ENCODE measurements around the gene ADORA2B.
"Not testable (repeated sequence)": the region's sequence is repeated elsewhere in the genome, so short reads cannot be mapped to it uniquely, and the experiment has no call there.

ADORA2B gene

GRCh38 chr17:15935891-15936290 is 9.0 kb upstream of the ADORA2B start:
- H2AFZ ChIP-seq (ENCODE audit: low read length): no peak overlapping the region
- no peak for TF ChIP-seq EZH2phosphoT487 (IDR thresholded peaks at IDR 0.05; ENCODE audit: borderline replicate concordance)
- no peak for TF ChIP-seq CTCF (conservative IDR thresholded peaks at IDR 0.05; ENCODE audit: low read length)
- no peaks in the 10 kb centered on the region for H3K79me2 ChIP-seq (ENCODE audit: insufficient read depth, low read length)
- no peak overlapping the region for H3K4me2 ChIP-seq (ENCODE audit: low read depth, low read length, poor library complexity, severe bottlenecking)
- H3K36me3 ChIP-seq (ENCODE audit: insufficient read depth, low read length): no peaks in the 10 kb centered on the region
- H3K4me3 ChIP-seq (ENCODE audit: low read length, poor library complexity, severe bottlenecking): no peak overlapping the region
- no peaks in the 10 kb centered on the region for H3K9me3 ChIP-seq (ENCODE audit: insufficient read depth, low read depth, low read length)
- no peaks in the 10 kb centered on the region for H3K27me3 ChIP-seq (ENCODE audit: insufficient read depth, low read length, poor library complexity, severe bottlenecking)
- no peak overlapping the region for H3K9ac ChIP-seq (ENCODE audit: low read depth, low read length, poor library complexity, severe bottlenecking)
- H3K4me1 ChIP-seq (ENCODE audit: insufficient read depth, low read length, poor library complexity, severe bottlenecking): no peaks in the 10 kb centered on the region
- H3F3A ChIP-seq (ENCODE audit: low read depth): no peaks in the 10 kb centered on the region
- no peaks in the 10 kb centered on the region for H3K9me2 ChIP-seq (replicated peaks; ENCODE audit: low read depth, low read length)
- H4K20me1 ChIP-seq (ENCODE audit: insufficient read depth, low read length, poor library complexity, severe bottlenecking): no peaks in the 10 kb centered on the region

GRCh38 chr17:15936481-15936880 is 8.4 kb upstream of the ADORA2B start:
- not testable (repeated sequence) for H3K9me3 ChIP-seq (ENCODE audit: insufficient read depth, low read depth, low read length); H2AFZ ChIP-seq (ENCODE audit: low read length); H3K9ac ChIP-seq (ENCODE audit: low read depth, low read length, poor library complexity, severe bottlenecking); H3K36me3 ChIP-seq (ENCODE audit: insufficient read depth, low read length); H3K4me3 ChIP-seq (ENCODE audit: low read length, poor library complexity, severe bottlenecking); H3K79me2 ChIP-seq (ENCODE audit: insufficient read depth, low read length); H3K4me1 ChIP-seq (ENCODE audit: insufficient read depth, low read length, poor library complexity, severe bottlenecking); H3K9me2 ChIP-seq (replicated peaks; ENCODE audit: low read depth, low read length); H3K27me3 ChIP-seq (ENCODE audit: insufficient read depth, low read length, poor library complexity, severe bottlenecking); H4K20me1 ChIP-seq (ENCODE audit: insufficient read depth, low read length, poor library complexity, severe bottlenecking); H3F3A ChIP-seq (ENCODE audit: low read depth); H3K4me2 ChIP-seq (ENCODE audit: low read depth, low read length, poor library complexity, severe bottlenecking)

- H3K4me1 ChIP-seq (ENCODE audit: insufficient read depth, low read length, poor library complexity, severe bottlenecking): no peaks in the 10 kb centered on the region
- H3K9ac ChIP-seq (ENCODE audit: low read depth, low read length, poor library complexity, severe bottlenecking): no peak overlapping the region
- no peak overlapping the region for H2AFZ ChIP-seq (ENCODE audit: low read length)
- H3K4me3 ChIP-seq (ENCODE audit: low read length, poor library complexity, severe bottlenecking): no peak overlapping the region
- no peaks in the 10 kb centered on the region for H3K36me3 ChIP-seq (ENCODE audit: insufficient read depth, low read length)
- TF ChIP-seq CTCF (conservative IDR thresholded peaks at IDR 0.05; ENCODE audit: low read length): no peak
- no peak for TF ChIP-seq EZH2phosphoT487 (IDR thresholded peaks at IDR 0.05; ENCODE audit: borderline replicate concordance)
- H3K27me3 ChIP-seq (ENCODE audit: insufficient read depth, low read length, poor library complexity, severe bottlenecking): no peaks in the 10 kb centered on the region
- no peak overlapping the region for H3K4me2 ChIP-seq (ENCODE audit: low read depth, low read length, poor library complexity, severe bottlenecking)
- H3K79me2 ChIP-seq (ENCODE audit: insufficient read depth, low read length): no peaks in the 10 kb centered on the region
- H3K9me3 ChIP-seq (ENCODE audit: insufficient read depth, low read depth, low read length): no peaks in the 10 kb centered on the region
- no peaks in the 10 kb centered on the region for H4K20me1 ChIP-seq (ENCODE audit: insufficient read depth, low read length, poor library complexity, severe bottlenecking)
- no peaks in the 10 kb centered on the region for H3K9me2 ChIP-seq (replicated peaks; ENCODE audit: low read depth, low read length)
- H3F3A ChIP-seq (ENCODE audit: low read depth): no peaks in the 10 kb centered on the region
Measured at GRCh38 chr17:15941781-15942180, 3.1 kb upstream of the ADORA2B start.

GRCh38 chr17:15942207-15942833 is 2.6 kb upstream of the ADORA2B start:
- no peaks in the 10 kb centered on the region for H4K20me1 ChIP-seq (ENCODE audit: insufficient read depth, low read length, poor library complexity, severe bottlenecking)
- no peaks in the 10 kb centered on the region for H3K36me3 ChIP-seq (ENCODE audit: insufficient read depth, low read length)
- peak overlapping the region; percentile 48; the same call in 1 of the 2 replicates for H2AFZ ChIP-seq (ENCODE audit: low read length)
- H3K9me2 ChIP-seq (replicated peaks; ENCODE audit: low read depth, low read length): no peaks in the 10 kb centered on the region
- H3K9me3 ChIP-seq (ENCODE audit: insufficient read depth, low read depth, low read length): no peaks in the 10 kb centered on the region
- H3K27me3 ChIP-seq (ENCODE audit: insufficient read depth, low read length, poor library complexity, severe bottlenecking): no peaks in the 10 kb centered on the region
- no peak for TF ChIP-seq CTCF (conservative IDR thresholded peaks at IDR 0.05; ENCODE audit: low read length)
- no peak for TF ChIP-seq EZH2phosphoT487 (IDR thresholded peaks at IDR 0.05; ENCODE audit: borderline replicate concordance)
- no peaks in the 10 kb centered on the region for H3K79me2 ChIP-seq (ENCODE audit: insufficient read depth, low read length)
- no peaks in the 10 kb centered on the region for H3F3A ChIP-seq (ENCODE audit: low read depth)
- no peaks in the 10 kb centered on the region for H3K4me1 ChIP-seq (ENCODE audit: insufficient read depth, low read length, poor library complexity, severe bottlenecking)
- no peak overlapping the region for H3K4me3 ChIP-seq (ENCODE audit: low read length, poor library complexity, severe bottlenecking)
- H3K4me2 ChIP-seq (ENCODE audit: low read depth, low read length, poor library complexity, severe bottlenecking): no peak overlapping the region
- H3K9ac ChIP-seq (ENCODE audit: low read depth, low read length, poor library complexity, severe bottlenecking): no peak overlapping the region

Data from Loucy (cell line).